K562 (cell line): ENCODE results near the gene SMAD3. TPM values are rescaled to one million over a fixed set of nuclear protein-coding genes. Genes with fewer than 3 reads are reported as not detected.

Source experiments
- ATAC-seq: fragments of 200-7000 bp; cut with Tn5 transposase; 3 replicates; pipeline ENCODE4 v1.9.1; 2020; ENCODE audit warnings: moderate library complexity
- BruUV-seq: library from RNA; stranded (reverse); fragments of 400-500 nt; replicated peaks from 2 replicates; lab custom pipeline; 2021; lab: Mats Ljungman, UMichigan
- CTCF ChIA-PET: fragments of 300-600 bp; formaldehyde crosslinking; extraction: SDS; loops from one replicate; lab custom pipeline; 2021; ENCODE audit warnings: low intra/inter-chr PET ratio; lab: Yijun Ruan, JAX
- POLR2A ChIA-PET: fragments of 300-600, 350-650 bp; sonication (Branson Sonifier 250); formaldehyde crosslinking; extraction: SDS; loops from one replicate; lab custom pipeline; 2021; ENCODE audit warnings: antibody characterized with exemption, inconsistent platforms; lab: Yijun Ruan, JAX
- DNase-seq, 4 experiments: peaks; one replicate each; pipeline versions ENCODE4 v3.0.0 to v3.0.0-alpha.2; 2011 to 2018; ENCODE audit warnings: low spot score in 3 of 4, mixed read lengths in 3 of 4; ENCODE audit errors: extremely low read depth in 1 of 4
- FAIRE-seq: peaks from 2 replicates; lab custom pipeline; 2011; peaks lifted over from hg19 to GRCh38; lab: Jason Lieb, UNC
- H2AFZ ChIP-seq: 2 replicates; pipeline ENCODE4 v1.6.0; 2011; ENCODE audit warnings: low read depth, low read length, control low read depth, inconsistent platforms
- H3K27ac ChIP-seq: fragments of 200-600 bp; 3 replicates; pipeline ENCODE4 v1.8.0; 2011; ENCODE audit warnings: low read depth, mild to moderate bottlenecking, control low read depth, inconsistent platforms, low read length, moderate library complexity, mixed read lengths; ENCODE audit errors: extremely low read depth
- H3K27me3 ChIP-seq, 2 experiments: fragments of 300-600 bp in 1 of 2; 2 replicates in 1 of 2; 3 replicates in 1 of 2; pipeline versions ENCODE4 v1.6.0 to v1.8.0; 2011; ENCODE audit warnings: inconsistent platforms in 2 of 2, low read length in 2 of 2, mild to moderate bottlenecking in 1 of 2, mixed read lengths in 1 of 2, moderate library complexity in 1 of 2; ENCODE audit not compliant: control insufficient read depth in 2 of 2, insufficient read depth in 2 of 2
- H3K36me3 ChIP-seq: fragments of 300-600 bp; 3 replicates; pipeline ENCODE4 v1.8.0; 2011; ENCODE audit warnings: mild to moderate bottlenecking, low read length, inconsistent platforms; ENCODE audit not compliant: control insufficient read depth, insufficient read depth
- H3K4me1 ChIP-seq, 2 experiments: fragments of 200-600 bp in 1 of 2; replicated peaks in 1 of 2; 2 replicates in 1 of 2; 3 replicates in 1 of 2; pipeline versions ENCODE4 v1.5.1 to v1.8.0; 2011; ENCODE audit warnings: inconsistent platforms in 2 of 2, low read length in 2 of 2, mild to moderate bottlenecking in 1 of 2, mixed read lengths in 1 of 2, moderate library complexity in 1 of 2; ENCODE audit not compliant: control insufficient read depth in 2 of 2, insufficient read depth in 2 of 2
- H3K4me2 ChIP-seq: 2 replicates; pipeline ENCODE4 v1.6.1; 2011; ENCODE audit warnings: low read length, control low read depth, inconsistent platforms, mixed read lengths; ENCODE audit not compliant: insufficient read depth
- H3K4me3 ChIP-seq: fragments of 200-600 bp; sonication (generic), shearing (Covaris generic); 2 replicates; pipeline ENCODE4 v1.5.1; 2016; ENCODE audit warnings: control low read depth, inconsistent platforms
- H3K79me2 ChIP-seq: fragments of 200-600 bp; 3 replicates; pipeline ENCODE4 v1.8.0; 2011; ENCODE audit warnings: low read length, inconsistent platforms; ENCODE audit not compliant: control insufficient read depth, insufficient read depth
- H3K9ac ChIP-seq, 2 experiments: 2 replicates each; pipeline versions ENCODE4 v1.6.0 to v1.6.1; 2011; ENCODE audit warnings: low read depth in 2 of 2, low read length in 2 of 2, control low read depth in 1 of 2, inconsistent platforms in 1 of 2, mild to moderate bottlenecking in 1 of 2, mixed read lengths in 1 of 2; ENCODE audit not compliant: insufficient read depth in 1 of 2
- H3K9me1 ChIP-seq: one replicate; pipeline ENCODE4 v1.6.0; 2011; ENCODE audit warnings: inconsistent platforms, mild to moderate bottlenecking, low read length, moderate library complexity; ENCODE audit not compliant: control insufficient read depth, insufficient read depth
- H3K9me3 ChIP-seq: replicated peaks from 2 replicates; pipeline ENCODE4 v1.5.1; 2011; ENCODE audit warnings: low read depth, low read length, inconsistent platforms; ENCODE audit not compliant: control insufficient read depth, insufficient read depth
- H4K20me1 ChIP-seq: replicated peaks from 2 replicates; pipeline ENCODE4 v1.6.1; 2011; ENCODE audit warnings: low read length, inconsistent platforms, mixed read lengths; ENCODE audit not compliant: control insufficient read depth, insufficient read depth
- BRCA1 ChIP-seq, 2 experiments: fragments of 450-650 bp in 1 of 2; sonication (generic) in 1 of 2; formaldehyde crosslinking in 1 of 2; IDR thresholded peaks; 2 replicates each; pipeline versions ENCODE4 v1.5.0 to v1.6.1; 2017 to 2020; ENCODE audit warnings: mild to moderate bottlenecking in 1 of 2, missing genetic modification reagents in 1 of 2
- FIP1L1 ChIP-seq: fragments of 200-400 bp; formaldehyde crosslinking; IDR thresholded peaks from 2 replicates; pipeline ENCODE4 v1.6.1; 2018; ENCODE audit warnings: mild to moderate bottlenecking, low read depth, low read length; ENCODE audit not compliant: poor library complexity, severe bottlenecking
- FOXM1 ChIP-seq, 2 experiments: fragments of 450-650 bp in 1 of 2; sonication (generic) in 1 of 2; formaldehyde crosslinking in 1 of 2; IDR thresholded peaks; 2 replicates each; pipeline versions ENCODE4 v1.6.1 to v1.9.0; 2017 to 2022; ENCODE audit warnings: low read depth in 2 of 2, mild to moderate bottlenecking in 2 of 2, missing genetic modification reagents in 1 of 2, moderate library complexity in 1 of 2
- HDGF ChIP-seq: fragments of 450-650 bp; IDR thresholded peaks from 2 replicates; pipeline ENCODE4 v1.6.1; 2016
- MAZ ChIP-seq, 2 experiments: fragments of 450-650 bp in 1 of 2; sonication (generic) in 1 of 2; formaldehyde crosslinking; IDR thresholded peaks in 1 of 2; conservative IDR thresholded peaks in 1 of 2; 2 replicates each; pipeline versions ENCODE4 v1.4.0 to v1.5.0; 2020; ENCODE audit warnings: mild to moderate bottlenecking in 1 of 2, missing genetic modification reagents in 1 of 2
- PYGO2 ChIP-seq: fragments of 450-650 bp; IDR thresholded peaks from 2 replicates; pipeline ENCODE4 v1.6.1; 2016; ENCODE audit warnings: mild to moderate bottlenecking, missing genetic modification characterization, moderate library complexity, missing compliant biosample characterization
- RBM22 ChIP-seq: fragments of 200-400 bp; formaldehyde crosslinking; IDR thresholded peaks from 2 replicates; pipeline ENCODE4 v1.6.1; 2018; ENCODE audit warnings: low read length, low read depth; ENCODE audit not compliant: poor library complexity, severe bottlenecking
- SP2 ChIP-seq: IDR thresholded peaks from 2 replicates; pipeline ENCODE4 v1.6.1; 2011; ENCODE audit warnings: mild to moderate bottlenecking, low read depth, low read length, moderate library complexity; ENCODE audit not compliant: poor library complexity, severe bottlenecking; ENCODE audit errors: extremely low read depth
- VEZF1 ChIP-seq: fragments of 200-800 bp; sonication (Bioruptor generic); IDR thresholded peaks from 2 replicates; pipeline ENCODE4 v1.6.1; 2017; ENCODE audit warnings: missing genetic modification characterization, missing compliant biosample characterization
- ZNF778 ChIP-seq: fragments of 450-650 bp; formaldehyde crosslinking; IDR thresholded peaks from 2 replicates; pipeline ENCODE4 v1.4.0; 2020; ENCODE audit warnings: mild to moderate bottlenecking, moderate library complexity
- WGBS: fragments of 100-300 bp; shearing (Covaris generic); methylation state at CpG from one replicate; pipeline ENCODE4 v1.1.6; 2016; ENCODE audit warnings: low coverage, mixed read lengths; ENCODE audit not compliant: insufficient coverage; ENCODE audit errors: missing lambda C conversion rate; 5-methylcytosine and 5-hydroxymethylcytosine counted together
- in situ Hi-C: fragments of 300-500 bp; cut with MboI; formaldehyde crosslinking; loops from 4 replicates; pipeline ENCODE4 v1.15.0; 2018; ENCODE audit warnings: inconsistent platforms, mixed read lengths
- intact Hi-C: fragments of 100-400 bp; cut with micrococcal nuclease; formaldehyde crosslinking; loops from 2 replicates; pipeline ENCODE4 v1.14.2; 2022
- polyA plus RNA-seq, 8 experiments: library from polyadenylated mRNA; depleted of rRNA in 4 of 8; stranded (reverse) in 5 of 8; unstranded in 3 of 8; fragments of >200 nt; fragmentation: Nextera tagmentation in 2 of 8; fragmentation: Illumina TruSeq in 1 of 8; extraction: Ambion mirVana in 2 of 8; extraction: Trizol in 1 of 8; gene quantifications; 2 replicates each; pipeline versions ENCODE4 v1.2.1 to v1.2.3, GENCODE V29; 2011 to 2014; ENCODE audit warnings: inconsistent platforms in 1 of 8, missing spikeins in 1 of 8
- total RNA-seq, 7 experiments: library from RNA; depleted of rRNA in 6 of 7; stranded (reverse); fragments of >200 nt in 6 of 7; fragmentation: Illumina TruSeq in 2 of 7; extraction: Trizol in 2 of 7; gene quantifications; 2 replicates each; pipeline versions ENCODE4 v1.2.1 to v1.2.3, GENCODE V29; 2011 to 2021; ENCODE audit warnings: low replicate concordance in 1 of 7

SMAD3 gene
- total and polyA plus RNA-seq, 9 of the 15 experiments (the other 6 are each of a cell fraction or from before 2014, with no cell fraction given), result 4.3 to 39.2 (median 11.1) TPM

- H3K79me2 ChIP-seq, result peaks cover 52% of the 10 kb centered on the region
- ChIA-PET POLR2A (interaction anchor here (0.6 to 2.4 kb wide), 3 partner anchors 12 to 66 kb away, joined by 3 to 9 read pairs (median 4); no protein-coding TSS in a partner anchor), CTCF (no interaction called here)
- H3K4me2 ChIP-seq, result no peak overlapping the region
- H3K4me1 ChIP-seq, result peaks cover 11 to 59% of the 10 kb centered on the region in 2 experiments
- in situ Hi-C loops (no loop called here), intact Hi-C loops (no loop called here)
- no peaks in the 10 kb centered on the region for H3K9me3 ChIP-seq
- H3K4me3 ChIP-seq, result no peak overlapping the region
- ATAC-seq, result no peak
- peaks cover 11% of the 10 kb centered on the region; the same call in 1 of the 2 replicates for H4K20me1 ChIP-seq
- H3K27me3 ChIP-seq, result no peaks in the 10 kb centered on the region
- no peak overlapping the region for H2AFZ ChIP-seq
- peak overlapping the region in 1 of 2 experiments; percentile 28; a peak in 1 of 4 replicates for H3K9ac ChIP-seq
- peaks cover 18% of the 10 kb centered on the region; the same call in 2 of the 3 replicates for H3K36me3 ChIP-seq
- 87% methylated on average over 6 of the region's 6 CpGs for WGBS
- TF ChIP-seq ZNF778 (CRISPR knock-in tag), result no peak
- TF ChIP-seq RBM22, result no peak
- no peak for TF ChIP-seq MAZ (CRISPR knock-in tag; conservative IDR thresholded peaks at IDR 0.05 in 1 of 2, IDR thresholded peaks at IDR 0.05 in 1 of 2)
- no peak for TF ChIP-seq BRCA1 (IDR thresholded peaks at IDR 0.05)
- no peak for TF ChIP-seq BRCA1 (CRISPR knock-in tag; IDR thresholded peaks at IDR 0.05)
- no peak for TF ChIP-seq VEZF1 (CRISPR knock-in tag)
- no peak for TF ChIP-seq SP2
- no peak for TF ChIP-seq PYGO2 (tag)
- no peak for TF ChIP-seq FIP1L1
- no peak for TF ChIP-seq HDGF
- TF ChIP-seq FOXM1 (IDR thresholded peaks at IDR 0.05; ENCODE audit: low read depth), result no peak
- no peak for TF ChIP-seq FOXM1 (CRISPR knock-in tag; IDR thresholded peaks at IDR 0.05; ENCODE audit: low read depth)
- TF ChIP-seq, all 486 proteins: peak for 0
- BruUV-seq, result no TSS peak
- Histone ChIP-seq H3K27ac (no peak overlapping the region), H3K9me1 (no peaks in the 10 kb centered on the region)
- FAIRE-seq (no peak), DNase-seq (no peak)
Measured at GRCh38 chr15:67103432-67103831, 38.0 kb downstream of the SMAD3 start.
